ENCODE data around the gene GNAZ.

DNA sequence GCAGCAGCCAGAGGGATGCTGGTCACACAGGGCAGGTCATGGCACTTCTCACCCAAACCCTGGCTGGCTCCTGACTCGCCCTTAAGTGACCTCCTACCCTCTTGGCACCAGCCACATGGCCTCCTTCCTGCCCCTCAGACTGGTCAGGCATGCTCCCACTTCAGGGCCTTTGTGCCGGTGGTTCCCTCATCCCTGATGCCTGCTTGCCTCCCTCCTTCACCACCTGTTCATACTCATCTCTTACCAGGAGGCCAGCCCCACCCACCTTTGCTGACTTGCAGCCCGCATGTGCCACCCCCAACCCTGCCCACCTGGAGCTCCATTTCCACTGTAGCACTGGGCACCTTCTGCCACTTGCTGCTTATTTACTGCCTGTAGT lies 20.1 kb downstream of the GNAZ start:
- no peak for TF ChIP-seq EP300 (IDR thresholded peaks at IDR 0.05)
- TF ChIP-seq, protein P1, sequence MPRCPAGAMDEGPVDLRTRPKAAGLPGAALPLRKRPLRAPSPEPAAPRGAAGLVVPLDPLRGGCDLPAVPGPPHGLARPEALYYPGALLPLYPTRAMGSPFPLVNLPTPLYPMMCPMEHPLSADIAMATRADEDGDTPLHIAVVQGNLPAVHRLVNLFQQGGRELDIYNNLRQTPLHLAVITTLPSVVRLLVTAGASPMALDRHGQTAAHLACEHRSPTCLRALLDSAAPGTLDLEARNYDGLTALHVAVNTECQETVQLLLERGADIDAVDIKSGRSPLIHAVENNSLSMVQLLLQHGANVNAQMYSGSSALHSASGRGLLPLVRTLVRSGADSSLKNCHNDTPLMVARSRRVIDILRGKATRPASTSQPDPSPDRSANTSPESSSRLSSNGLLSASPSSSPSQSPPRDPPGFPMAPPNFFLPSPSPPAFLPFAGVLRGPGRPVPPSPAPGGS (IDR thresholded peaks at IDR 0.05): no peak
- TF ChIP-seq, protein P2, sequence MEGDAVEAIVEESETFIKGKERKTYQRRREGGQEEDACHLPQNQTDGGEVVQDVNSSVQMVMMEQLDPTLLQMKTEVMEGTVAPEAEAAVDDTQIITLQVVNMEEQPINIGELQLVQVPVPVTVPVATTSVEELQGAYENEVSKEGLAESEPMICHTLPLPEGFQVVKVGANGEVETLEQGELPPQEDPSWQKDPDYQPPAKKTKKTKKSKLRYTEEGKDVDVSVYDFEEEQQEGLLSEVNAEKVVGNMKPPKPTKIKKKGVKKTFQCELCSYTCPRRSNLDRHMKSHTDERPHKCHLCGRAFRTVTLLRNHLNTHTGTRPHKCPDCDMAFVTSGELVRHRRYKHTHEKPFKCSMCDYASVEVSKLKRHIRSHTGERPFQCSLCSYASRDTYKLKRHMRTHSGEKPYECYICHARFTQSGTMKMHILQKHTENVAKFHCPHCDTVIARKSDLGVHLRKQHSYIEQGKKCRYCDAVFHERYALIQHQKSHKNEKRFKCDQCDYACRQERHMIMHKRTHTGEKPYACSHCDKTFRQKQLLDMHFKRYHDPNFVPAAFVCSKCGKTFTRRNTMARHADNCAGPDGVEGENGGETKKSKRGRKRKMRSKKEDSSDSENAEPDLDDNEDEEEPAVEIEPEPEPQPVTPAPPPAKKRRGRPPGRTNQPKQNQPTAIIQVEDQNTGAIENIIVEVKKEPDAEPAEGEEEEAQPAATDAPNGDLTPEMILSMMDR (IDR thresholded peaks at IDR 0.05): no peak
- no peak for TF ChIP-seq RNF2 (IDR thresholded peaks at IDR 0.05; ENCODE audit: borderline replicate concordance, low read depth)
- no peak for TF ChIP-seq POLR2A (IDR thresholded peaks at IDR 0.05; ENCODE audit: low read length)
- TF ChIP-seq, protein P3, sequence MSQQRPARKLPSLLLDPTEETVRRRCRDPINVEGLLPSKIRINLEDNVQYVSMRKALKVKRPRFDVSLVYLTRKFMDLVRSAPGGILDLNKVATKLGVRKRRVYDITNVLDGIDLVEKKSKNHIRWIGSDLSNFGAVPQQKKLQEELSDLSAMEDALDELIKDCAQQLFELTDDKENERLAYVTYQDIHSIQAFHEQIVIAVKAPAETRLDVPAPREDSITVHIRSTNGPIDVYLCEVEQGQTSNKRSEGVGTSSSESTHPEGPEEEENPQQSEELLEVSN (IDR thresholded peaks at IDR 0.05; ENCODE audit: borderline replicate concordance, low read depth): no peak

Measured in A549 (cell line).